DOHH2 (cell line): ENCODE data around the gene PRELP.

Experiments used
- EZH2phosphoT487 ChIP-seq: fragments of 200-600 bp; sonication (generic); IDR thresholded peaks from 2 replicates; pipeline ENCODE4 v1.6.1; 2017; ENCODE audit warnings: borderline replicate concordance, mild to moderate bottlenecking, antibody characterized with exemption, low read length, moderate library complexity, mixed read lengths
- TF ChIP-seq, protein P1 (sequence below): fragments of 200-600 bp; sonication (generic); IDR thresholded peaks from one replicate; pipeline ENCODE4 v1.5.1; 2014; ENCODE audit warnings: antibody characterized with exemption, mild to moderate bottlenecking, low read depth, low read length; ENCODE audit not compliant: poor library complexity, severe bottlenecking

DNA sequence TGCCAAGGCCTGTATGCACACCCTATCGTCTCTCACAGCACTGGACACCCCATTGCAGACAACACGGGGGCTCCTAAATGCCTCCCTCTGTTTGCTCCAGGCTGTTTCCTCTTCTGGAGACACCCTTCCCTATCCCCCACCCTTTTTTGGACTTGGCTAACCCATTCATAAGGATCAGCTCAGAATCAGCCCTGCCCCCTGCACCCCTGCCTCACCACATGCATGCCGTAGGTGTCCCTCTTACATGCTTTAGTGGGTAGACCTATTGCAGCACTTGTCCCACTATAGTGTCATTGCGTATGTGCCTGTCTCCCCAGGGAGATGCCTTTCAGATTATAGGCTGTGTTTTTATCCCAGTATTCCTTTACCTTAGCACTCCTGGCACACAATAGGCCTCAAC lies 49.2 kb downstream of the PRELP start:
- TF ChIP-seq, protein P1, sequence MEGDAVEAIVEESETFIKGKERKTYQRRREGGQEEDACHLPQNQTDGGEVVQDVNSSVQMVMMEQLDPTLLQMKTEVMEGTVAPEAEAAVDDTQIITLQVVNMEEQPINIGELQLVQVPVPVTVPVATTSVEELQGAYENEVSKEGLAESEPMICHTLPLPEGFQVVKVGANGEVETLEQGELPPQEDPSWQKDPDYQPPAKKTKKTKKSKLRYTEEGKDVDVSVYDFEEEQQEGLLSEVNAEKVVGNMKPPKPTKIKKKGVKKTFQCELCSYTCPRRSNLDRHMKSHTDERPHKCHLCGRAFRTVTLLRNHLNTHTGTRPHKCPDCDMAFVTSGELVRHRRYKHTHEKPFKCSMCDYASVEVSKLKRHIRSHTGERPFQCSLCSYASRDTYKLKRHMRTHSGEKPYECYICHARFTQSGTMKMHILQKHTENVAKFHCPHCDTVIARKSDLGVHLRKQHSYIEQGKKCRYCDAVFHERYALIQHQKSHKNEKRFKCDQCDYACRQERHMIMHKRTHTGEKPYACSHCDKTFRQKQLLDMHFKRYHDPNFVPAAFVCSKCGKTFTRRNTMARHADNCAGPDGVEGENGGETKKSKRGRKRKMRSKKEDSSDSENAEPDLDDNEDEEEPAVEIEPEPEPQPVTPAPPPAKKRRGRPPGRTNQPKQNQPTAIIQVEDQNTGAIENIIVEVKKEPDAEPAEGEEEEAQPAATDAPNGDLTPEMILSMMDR: no peak
- no peak for TF ChIP-seq EZH2phosphoT487
